GM12873 (cell line): Measurements from ENCODE around the gene RAPH1.

ENCODE experiments used
- TF ChIP-seq, protein P1 (sequence below): IDR thresholded peaks from 2 replicates; pipeline ENCODE4 v1.5.1; 2012; ENCODE audit warnings: low read depth, mild to moderate bottlenecking, moderate library complexity, low read length, control low read depth; ENCODE audit not compliant: insufficient read depth; ENCODE audit errors: missing control alignments

Gene RAPH1

DNA sequence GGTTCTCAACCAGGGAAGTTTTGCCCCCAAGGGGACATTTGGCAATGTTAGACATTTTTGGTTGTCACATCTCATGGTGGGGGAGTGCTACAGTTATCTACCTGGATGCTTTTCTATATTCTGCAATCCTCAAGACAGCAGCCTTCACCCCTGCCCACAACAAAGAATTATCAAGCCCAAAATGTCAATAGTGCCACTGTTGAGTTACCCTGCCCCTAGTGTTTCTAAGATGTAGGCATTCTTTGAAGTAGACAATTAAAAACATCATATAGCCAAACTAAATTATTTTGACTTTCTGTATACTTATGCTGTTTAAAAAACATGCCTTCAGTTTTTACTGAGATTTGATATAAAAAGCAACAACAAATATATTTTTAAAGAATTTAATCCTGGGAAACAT is 158.9 kb downstream of the RAPH1 start:
- TF ChIP-seq, protein P1, sequence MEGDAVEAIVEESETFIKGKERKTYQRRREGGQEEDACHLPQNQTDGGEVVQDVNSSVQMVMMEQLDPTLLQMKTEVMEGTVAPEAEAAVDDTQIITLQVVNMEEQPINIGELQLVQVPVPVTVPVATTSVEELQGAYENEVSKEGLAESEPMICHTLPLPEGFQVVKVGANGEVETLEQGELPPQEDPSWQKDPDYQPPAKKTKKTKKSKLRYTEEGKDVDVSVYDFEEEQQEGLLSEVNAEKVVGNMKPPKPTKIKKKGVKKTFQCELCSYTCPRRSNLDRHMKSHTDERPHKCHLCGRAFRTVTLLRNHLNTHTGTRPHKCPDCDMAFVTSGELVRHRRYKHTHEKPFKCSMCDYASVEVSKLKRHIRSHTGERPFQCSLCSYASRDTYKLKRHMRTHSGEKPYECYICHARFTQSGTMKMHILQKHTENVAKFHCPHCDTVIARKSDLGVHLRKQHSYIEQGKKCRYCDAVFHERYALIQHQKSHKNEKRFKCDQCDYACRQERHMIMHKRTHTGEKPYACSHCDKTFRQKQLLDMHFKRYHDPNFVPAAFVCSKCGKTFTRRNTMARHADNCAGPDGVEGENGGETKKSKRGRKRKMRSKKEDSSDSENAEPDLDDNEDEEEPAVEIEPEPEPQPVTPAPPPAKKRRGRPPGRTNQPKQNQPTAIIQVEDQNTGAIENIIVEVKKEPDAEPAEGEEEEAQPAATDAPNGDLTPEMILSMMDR: peak; percentile 10

DNA sequence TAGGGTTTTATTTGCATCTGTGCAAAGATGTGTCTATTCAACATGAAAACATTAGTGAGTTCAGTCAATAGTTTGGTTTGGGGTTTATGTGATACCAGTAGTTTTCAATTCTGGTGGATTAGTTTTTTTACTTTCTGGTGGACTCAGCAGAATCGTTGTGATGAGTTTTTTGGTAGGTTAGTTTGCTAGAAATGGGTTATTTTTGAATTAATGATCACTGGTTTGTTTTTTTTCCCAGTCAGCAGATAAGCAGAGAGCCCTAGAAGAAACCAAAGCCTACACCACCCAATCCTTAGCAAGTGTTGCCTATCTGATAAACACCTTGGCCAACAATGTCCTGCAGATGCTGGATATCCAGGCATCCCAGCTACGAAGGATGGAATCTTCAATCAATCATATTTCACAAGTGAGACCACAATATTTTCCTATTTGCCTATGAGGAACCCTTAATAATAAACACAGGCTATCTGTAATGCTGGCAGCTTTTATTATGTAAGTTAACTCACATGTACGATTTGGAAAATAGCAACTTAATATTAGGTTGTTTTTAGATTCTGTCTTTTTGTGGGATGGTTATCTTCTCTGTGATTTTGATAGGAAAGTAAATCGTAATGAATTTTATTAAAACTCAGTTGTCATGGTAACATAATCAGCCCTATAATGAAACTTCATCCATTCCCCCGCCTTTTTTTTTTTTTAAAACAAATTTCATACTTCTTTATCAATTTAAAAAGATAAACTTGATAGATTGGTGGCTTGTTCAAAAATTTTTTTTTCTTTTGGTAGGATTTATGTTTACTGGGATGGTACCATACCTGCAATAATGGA is 168.2 kb downstream of the RAPH1 start:
- TF ChIP-seq, protein P1: no peak

DNA sequence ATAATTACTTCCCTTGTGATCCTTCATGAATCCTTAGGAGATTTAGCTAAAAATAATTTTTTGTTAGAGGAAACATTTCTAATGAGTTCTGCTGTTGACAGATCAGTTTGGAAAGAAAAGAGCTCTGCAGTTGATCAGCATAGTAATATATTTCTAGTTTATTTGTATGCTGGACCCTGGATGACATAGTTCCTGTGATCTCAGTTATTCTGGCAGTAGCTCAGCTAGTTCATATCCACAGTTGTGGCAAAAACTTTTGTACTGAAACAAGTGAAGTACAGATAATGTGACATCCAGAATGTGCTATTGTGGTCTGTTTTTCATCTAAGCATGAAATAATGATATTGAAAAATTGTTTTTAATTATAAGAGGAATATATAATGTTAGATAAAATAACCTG is 173.2 kb downstream of the RAPH1 start:
- TF ChIP-seq, protein P1: no peak

DNA sequence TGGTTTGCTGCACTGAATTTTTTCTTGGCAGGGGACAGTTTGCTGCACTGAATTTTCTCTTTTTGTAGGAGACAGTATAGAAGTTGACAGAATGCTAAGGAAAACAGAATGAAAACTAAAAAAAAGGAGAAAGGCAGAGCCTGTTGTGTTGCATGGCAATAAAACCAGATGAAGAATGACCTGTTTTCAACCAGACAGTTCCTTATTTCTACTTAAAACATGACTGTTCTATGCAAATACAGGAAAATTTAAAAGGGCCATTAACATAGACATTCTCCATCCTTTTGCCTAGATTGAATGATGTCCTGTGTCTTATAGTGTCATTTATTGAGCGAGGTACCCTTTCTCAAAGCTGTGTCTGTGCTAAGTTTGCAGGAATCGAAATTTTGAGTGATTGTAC is 173.6 kb downstream of the RAPH1 start:
- TF ChIP-seq, protein P1: no peak

DNA sequence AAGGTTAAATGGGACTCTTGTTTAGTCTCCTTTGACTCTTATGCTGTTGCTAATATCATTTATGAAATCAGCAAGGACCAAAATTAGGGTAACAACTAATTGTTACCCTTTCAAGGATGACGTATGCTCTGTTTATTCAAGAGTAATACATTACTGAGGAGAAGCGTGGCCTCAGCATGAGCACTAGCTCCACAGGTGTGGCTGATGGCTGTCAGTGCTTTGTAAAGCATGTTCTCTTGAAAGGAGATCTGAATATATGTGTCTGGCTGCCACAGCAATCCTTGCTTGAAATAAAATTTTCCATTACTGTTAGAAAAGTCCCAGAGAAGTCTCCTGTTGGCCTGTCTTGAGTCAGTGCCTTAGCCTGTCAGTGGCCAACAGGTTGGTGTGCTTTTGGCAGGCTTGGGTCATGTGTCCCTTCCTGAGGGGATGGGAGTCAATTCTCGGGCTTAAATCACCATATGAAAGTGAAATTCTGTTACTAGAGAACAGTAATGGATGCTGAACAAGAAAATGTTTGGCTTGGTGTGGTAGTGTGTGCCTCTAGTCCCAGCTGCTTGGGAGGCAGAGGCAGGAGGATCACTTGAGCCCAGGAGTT is 174.2 kb downstream of the RAPH1 start:
- TF ChIP-seq, protein P1: no peak

DNA sequence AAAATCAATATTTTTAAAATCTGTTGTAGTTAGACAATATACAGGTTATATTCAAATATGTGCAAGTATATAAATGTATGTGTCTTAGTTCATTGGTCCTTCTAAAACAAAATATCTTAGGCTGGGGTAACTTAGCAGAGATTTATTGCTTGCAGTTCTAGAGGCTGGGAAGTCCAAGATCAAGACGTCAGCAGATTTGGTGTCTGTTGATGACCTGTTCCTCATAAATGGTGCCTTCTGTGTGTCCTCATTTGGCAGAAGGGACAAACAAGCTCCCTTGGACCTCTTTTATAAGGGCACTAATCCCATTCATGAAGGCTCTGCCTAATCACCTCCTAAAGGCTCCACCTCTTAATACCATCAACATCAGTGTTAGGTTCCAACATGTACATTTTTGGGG is 175.7 kb downstream of the RAPH1 start:
- TF ChIP-seq, protein P1: no peak

DNA sequence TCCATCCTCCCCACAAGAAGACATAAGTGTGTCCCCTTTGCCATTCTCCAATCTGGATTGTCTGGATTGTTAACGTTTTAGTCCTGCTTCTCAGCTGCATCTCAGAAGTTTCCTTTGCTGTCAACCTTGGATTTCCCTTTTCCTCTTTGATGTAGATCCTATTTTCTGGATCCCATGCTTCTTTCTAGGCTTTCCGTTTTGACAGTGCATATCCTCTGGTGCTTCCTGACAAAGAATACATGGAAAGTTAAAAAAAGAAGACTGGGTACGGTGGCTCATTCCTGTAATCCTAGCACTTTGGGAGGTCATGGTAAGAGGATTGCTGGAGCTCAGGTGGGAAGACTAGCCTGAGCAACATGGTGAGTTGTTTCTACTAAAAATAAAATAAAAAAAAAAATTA is 180.1 kb downstream of the RAPH1 start:
- TF ChIP-seq, protein P1: no peak
